PC-9 (cell line): ENCODE results near the gene QSER1.

Source experiments
- EZH2 ChIP-seq: fragments of 200-600 bp; sonication (generic); IDR thresholded peaks from 2 replicates; pipeline ENCODE4 v1.8.0; 2017; ENCODE audit warnings: antibody characterized with exemption, low read depth
- TF ChIP-seq, protein P1 (sequence below): fragments of 200-600 bp; sonication (generic); conservative IDR thresholded peaks from 2 replicates; pipeline ENCODE4 v1.6.1; 2017; ENCODE audit warnings: mixed run types, antibody characterized with exemption, mild to moderate bottlenecking, moderate library complexity

DNA sequence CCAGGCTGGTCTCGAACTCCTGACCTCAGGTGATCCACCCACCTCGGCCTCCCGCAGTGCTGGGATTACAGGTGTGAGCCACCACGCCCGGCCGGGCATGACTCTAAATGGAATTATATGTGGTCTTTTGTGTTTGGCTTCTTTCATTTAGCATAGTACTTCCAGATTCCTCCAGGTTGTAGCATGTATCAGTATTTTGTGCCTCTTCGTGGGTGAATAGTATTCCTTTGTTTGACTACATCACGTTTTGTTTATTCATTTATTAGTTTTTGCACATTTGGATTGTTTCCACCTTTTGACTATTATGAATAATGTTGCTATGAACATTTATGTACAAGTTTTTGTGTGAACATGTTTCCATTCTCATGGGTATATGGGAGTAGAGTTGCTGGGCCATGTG is 24.4 kb downstream of the QSER1 start:
- TF ChIP-seq, protein P1, sequence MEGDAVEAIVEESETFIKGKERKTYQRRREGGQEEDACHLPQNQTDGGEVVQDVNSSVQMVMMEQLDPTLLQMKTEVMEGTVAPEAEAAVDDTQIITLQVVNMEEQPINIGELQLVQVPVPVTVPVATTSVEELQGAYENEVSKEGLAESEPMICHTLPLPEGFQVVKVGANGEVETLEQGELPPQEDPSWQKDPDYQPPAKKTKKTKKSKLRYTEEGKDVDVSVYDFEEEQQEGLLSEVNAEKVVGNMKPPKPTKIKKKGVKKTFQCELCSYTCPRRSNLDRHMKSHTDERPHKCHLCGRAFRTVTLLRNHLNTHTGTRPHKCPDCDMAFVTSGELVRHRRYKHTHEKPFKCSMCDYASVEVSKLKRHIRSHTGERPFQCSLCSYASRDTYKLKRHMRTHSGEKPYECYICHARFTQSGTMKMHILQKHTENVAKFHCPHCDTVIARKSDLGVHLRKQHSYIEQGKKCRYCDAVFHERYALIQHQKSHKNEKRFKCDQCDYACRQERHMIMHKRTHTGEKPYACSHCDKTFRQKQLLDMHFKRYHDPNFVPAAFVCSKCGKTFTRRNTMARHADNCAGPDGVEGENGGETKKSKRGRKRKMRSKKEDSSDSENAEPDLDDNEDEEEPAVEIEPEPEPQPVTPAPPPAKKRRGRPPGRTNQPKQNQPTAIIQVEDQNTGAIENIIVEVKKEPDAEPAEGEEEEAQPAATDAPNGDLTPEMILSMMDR: no peak
- no peak for TF ChIP-seq EZH2
